Measurements from ENCODE around the gene PRICKLE4. TPM values are rescaled to one million over a fixed set of nuclear protein-coding genes. Genes with fewer than 3 reads are reported as not detected.

Gene PRICKLE4, protein sequence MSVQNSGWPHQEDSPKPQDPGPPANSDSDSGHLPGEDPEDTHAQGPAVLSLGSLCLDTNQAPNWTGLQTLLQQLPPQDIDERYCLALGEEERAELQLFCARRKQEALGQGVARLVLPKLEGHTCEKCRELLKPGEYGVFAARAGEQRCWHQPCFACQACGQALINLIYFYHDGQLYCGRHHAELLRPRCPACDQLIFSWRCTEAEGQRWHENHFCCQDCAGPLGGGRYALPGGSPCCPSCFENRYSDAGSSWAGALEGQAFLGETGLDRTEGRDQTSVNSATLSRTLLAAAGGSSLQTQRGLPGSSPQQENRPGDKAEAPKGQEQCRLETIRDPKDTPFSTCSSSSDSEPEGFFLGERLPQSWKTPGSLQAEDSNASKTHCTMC
- 2.4 TPM for total RNA-seq

GRCh38 chr6:41780551-41781365 lies at the start of gene PRICKLE4:
PRICKLE4 (plus strand) TSS chr6:41780782; CDS start chr6:41783474, 2,692 bp downstream.
- DNase-seq, result no peak

DNA sequence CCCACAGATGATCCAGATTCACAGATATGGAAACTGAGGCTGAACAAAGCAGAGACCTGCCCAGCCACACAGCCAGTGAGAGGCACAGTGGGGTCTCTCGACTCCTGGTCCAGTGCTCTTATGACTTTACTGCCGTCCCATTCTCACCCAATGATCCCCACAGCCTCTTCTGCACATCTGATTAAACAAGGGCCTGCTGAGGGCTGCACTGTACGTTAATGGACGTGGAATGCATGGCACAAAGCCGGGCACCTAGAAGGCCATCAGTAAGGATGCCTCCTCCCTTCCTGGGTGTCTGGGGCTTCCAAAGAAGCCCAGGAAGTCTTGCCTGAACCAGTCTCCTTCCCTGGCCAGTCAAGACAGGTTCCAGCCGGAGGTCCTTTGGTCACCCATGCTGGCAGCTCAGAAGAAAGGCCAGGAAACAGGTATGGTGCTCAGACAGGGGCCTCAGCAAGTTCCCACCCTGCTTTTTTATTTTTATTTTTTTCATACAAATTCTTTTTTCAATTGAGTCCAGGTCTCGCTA lies 49.0 kb upstream of the PRICKLE4 start:
- DNase-seq, result no peak

DNA sequence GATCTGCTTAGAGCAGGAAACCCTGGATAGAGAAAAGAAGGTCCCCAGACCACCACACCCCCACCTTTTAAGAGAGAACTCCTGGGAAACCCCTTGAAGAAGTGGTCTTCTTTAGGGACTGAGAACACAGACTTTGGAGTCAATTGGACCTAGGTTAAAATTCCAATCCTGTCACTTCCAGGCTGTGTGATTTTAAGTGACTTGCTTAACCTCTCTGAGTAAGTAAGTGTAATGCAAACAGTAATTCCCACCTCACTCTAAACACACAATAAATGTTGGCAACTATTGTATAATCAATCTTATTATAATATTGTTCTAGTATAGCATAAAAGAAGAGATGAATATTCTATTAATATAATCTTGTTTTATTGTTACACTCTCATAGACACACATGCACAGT lies 48.4 kb upstream of the PRICKLE4 start:
- DNase-seq, result no peak

DNA sequence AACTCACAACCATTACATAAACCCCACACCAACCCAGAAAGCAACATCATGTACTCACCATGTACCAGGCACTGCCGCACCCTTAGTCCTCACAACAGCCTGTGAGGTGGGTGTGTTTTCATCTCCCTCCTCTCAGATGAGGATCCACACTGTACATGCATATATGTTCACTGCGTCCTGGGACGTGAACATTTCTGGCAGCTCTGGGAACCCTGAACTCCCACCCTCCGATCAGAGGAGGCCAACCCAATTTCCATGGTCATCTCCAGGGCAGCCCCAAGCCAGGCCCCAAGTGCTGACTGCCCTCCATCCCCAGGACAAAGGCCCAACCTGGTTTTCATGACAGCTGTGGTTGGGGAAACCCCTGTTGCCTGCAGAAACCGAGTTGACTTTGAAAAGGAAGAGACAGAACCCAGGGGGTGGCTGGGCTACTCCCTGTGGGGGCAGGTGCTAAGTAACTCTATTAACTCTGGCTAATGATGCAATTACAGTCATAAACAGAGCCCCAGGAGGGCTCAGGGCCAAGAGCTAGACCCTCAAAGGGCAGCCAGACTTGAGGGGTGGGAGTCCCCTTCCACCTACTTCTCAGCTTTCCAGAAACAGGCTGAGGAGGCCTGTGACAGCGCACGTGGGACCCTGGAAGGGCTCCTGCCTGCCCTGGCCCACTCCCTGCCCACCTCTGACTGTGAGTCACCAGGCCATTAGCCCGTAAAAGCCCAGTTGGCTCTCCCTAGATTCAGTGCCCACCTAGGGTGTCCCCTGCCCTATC lies 47.8 kb upstream of the PRICKLE4 start:
- no peak for DNase-seq

DNA sequence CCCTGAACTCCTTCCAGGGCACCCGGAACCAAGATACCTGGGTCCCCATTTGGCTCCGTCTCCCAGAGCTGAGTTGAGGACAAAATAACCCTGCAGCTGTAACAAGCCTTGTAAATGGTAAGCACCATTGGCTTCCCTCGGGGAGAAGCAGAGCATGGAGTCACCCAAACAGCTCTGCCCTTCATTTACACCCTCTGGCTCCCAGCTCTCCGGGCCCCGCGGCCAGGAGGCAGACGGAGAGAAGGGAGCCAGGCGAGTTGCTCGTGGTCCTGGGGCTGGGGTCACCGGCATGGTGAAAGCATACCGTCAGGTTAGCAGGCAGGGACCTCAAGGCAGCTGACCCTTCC lies 47.2 kb upstream of the PRICKLE4 start:
- DNase-seq, result no peak

GRCh38 chr6:41733707-41734665 lies 46.6 kb upstream of the PRICKLE4 start:
- peak; percentile 56 for DNase-seq

DNA sequence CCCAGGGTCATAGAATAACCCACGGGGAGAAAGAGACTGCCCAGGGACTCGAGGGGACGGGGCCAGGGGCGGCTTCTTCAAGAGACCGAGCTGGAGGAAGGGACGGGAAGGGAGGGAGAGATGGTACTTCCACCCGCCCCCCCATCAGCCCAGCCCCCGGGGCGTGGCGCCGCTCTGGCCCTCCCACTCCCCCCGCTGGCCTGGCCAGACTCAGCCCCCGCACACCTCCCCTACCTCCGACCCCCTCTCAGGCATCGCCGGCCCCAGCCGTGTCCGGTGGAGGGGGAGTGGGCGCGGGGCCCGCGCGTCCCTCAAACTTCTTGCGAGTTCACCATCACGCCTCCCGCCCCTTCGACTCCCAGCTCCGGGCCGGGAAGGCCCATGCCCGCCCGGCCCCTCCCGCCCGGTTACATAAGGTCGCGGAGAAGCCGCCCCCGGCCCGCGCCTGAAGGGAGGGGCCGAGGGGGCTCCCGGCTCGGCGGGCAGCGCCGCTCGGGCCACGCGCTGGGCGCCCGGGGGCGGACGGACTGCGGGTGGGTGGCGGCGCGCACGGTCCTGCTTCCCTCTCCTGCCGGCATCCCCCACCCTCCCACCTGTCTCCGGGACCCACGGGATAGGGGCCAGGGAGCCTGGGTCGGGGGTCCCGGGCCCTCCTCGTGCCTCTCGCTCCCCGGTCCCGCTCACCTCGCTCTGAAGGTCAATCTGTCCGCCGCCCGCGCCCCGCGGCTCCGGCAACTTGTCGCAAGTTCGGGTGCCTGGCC lies 45.7 kb upstream of the PRICKLE4 start:
- DNase-seq, result peak; percentile 56

DNA sequence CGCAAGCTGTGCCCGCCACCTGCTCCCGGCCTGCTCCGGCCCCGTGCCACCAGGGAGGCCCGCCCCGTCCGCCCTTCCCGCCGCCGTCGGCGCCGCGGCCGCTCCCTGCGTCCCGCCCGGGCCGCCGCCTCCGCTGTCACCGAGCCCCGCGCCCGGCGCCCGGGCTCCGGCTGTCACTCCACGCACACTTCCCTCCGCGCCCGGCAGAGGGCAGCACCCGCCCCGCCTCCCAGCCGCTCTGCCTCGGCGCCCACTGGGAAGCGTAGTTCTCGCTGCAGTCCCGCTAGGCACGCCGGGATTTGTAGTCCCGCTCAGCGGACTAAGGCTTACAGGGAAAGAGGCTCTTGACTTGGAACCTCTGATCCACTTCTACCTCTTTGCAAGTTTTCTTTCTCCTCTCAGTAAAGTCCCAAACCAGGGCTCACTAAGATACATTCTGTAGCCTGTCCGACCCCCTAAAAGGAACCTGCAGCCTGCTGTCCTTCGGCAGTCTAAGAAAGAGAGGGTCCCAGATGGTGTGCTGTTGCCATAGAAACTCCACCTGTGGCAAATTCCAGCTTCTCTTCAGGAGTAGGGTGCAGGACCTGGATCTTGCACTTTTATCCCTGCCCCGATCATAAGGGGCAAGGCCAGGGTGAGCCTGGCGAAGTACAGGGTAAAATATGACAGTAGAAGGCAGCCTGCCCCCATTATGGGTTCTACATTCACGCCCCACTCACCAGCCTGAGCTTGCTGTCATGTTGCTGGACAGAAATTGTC lies 45.0 kb upstream of the PRICKLE4 start, which contains the start of gene TFEB:
Gene TFEB (minus strand): TSS at position 182 of the 759 bp plus-strand sequence. CDS start 44,395 bp downstream, outside the sequence.
- peak; percentile 86 for DNase-seq

DNA sequence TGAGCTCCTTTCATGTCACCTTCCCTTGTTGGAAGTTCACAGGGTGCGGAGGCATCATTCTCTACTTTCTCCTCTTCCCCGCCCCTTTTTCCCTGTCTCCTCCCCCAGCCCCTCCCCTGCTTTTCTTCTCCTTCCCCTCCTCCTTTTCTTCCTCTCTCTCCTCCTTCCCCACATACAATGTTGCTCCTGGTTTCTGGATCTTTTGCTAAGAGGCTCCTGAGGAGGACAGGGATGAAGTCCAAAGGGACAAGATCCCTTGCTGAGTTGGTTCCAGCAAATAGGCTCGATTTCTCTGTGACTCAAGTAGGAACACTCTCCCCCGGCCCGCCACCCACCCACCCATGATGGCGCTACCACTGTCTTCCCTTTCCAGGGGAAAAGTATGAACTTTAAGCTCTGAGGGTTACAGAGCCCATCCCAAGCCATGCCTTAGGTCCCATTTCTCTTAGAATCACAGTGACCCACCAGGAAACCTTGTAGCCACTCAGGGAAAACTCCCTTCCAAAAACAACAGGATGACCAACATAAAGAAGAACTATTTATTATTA lies 44.3 kb upstream of the PRICKLE4 start:
- no peak for DNase-seq

DNA sequence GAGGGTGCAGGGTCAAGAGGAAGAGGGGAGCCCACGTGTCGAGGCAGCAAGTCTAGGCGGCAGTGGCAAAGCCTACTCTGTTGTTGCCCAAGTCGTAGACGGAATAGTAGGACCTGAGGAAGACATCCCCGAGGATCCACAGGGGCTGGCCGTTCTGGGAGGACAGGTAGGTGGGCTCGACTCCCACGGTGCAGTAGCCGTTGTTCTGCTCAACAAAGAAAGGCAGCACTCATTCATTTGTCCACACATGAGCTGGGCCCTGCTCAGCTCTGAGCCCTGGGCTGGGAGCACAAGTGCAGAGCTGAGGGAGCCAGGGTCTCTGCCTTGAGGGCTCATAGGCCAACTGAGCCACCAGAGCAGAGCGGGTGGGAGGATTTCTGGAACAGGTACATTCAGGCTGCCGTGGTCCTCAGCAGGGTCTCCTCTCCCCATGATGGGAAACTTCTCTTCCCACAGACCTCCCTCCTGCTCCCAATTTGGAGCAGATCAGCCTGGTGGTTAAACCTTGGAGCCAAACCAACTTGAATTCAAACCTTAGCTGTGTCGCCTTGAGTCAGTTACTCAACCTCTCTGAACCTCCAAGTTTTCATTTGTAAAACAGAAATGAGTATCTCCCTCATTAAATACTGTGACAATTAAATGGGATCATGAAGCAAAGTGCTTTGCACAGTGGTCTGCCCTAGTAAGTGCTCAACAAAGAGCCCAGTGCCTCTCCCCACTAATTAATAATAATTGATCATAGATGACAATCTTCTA lies 43.6 kb upstream of the PRICKLE4 start:
- DNase-seq, result no peak

- DNase-seq, result no peak
These were observed 42.9 kb upstream of the PRICKLE4 start for GRCh38 chr6:41737591-41738130.

GRCh38 chr6:41739041-41739440 lies 41.5 kb upstream of the PRICKLE4 start:
- no peak for DNase-seq

- DNase-seq, result no peak
These were observed 40.0 kb upstream of the PRICKLE4 start for GRCh38 chr6:41740366-41741162.

DNA sequence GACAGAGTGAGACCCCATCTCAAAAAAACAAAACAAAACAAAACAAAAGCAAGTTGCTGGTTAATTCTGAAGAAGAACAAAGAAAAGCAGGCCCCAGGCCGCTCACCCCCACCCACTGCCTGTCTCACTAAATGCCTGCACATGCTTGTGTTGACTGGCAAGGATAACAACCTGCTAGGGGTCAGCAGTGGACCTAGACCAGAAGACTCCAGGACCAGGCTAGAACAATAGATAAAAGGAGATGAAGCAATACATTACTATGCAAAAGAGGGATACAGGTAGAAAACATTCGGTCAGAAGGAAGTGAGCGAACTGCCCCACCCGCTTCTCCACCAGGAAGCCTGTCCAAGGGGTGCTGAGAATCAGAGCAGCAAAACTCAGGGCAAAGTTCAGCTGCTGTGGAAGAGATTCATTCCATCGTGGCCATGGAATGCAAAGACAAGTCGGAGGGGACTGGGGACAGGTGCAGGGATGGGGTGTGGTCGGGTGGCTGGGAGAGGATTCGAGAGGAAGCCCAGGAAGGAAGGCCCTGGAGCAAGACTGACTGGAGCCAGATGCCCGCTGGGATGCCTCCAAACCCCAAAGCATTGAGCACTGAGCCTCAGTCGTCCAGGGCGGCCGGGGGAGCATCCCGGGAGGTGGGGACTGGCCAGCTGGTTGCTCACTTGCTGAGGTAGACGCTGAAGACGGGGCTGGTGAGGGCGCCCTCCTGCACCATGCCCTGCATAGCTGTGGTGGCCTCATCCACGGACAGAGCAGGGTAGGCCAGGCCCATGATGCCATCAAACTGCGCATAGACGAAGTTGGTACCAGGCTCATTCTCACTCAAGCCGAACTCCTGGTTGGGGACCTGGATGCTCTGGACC lies 38.7 kb upstream of the PRICKLE4 start:
- DNase-seq, result no peak

- DNase-seq, result no peak
These were observed 37.0 kb upstream of the PRICKLE4 start for GRCh38 chr6:41743406-41744235.

Data from skin of body (tissue), 2 donors.